HG02763 (cell line): ENCODE data around the gene FGGY.
A peak's percentile ranks its signal among the peaks of the same experiment; 100 is the strongest.
"Not testable (repeated sequence)": the region's sequence is repeated elsewhere in the genome, so short reads cannot be mapped to it uniquely, and the experiment has no call there.

Experiments
- ATAC-seq: cut with Tn5 transposase; IDR thresholded peaks from one replicate; pipeline ENCODE4 v1.9.1; 2021; ENCODE audit warnings: mild to moderate bottlenecking, moderate library complexity; ENCODE audit not compliant: unreplicated experiment

FGGY gene

DNA sequence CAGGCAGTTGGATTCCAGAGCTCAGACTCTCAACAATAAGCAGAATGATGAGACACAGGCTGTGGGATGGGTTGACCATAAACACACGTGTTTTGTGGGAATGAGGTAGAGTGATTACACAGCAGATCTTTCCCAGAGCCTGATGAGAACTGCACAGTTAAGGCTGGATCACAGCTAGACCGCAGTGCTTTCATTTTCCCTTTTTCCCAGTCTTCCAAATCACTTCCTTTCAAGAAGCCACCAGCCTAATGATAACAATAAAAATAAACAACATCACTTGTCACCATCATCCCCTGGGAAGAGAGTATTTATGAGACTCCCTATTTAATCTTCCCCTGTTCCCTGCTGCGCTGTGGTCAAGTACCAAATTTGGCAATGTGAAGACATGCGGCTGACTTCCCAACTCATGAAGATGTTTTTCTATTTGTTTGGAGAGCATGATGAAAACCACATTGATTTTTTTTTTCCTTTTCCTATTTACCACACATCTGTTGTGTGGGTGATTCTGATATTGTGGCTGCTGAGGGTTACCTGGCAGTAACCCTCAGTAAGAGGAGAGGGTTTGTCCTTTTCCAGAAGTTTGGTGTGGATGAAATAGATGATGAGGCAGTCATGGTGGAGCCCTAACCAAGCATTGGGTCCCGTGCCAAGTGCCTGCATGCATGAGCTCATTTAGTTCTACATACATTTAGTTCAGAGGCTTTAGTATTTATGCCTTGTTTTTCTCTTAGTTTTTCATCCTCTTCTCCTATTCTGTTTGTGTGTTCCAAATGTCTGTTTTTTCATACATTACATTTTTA, 268.9 kb downstream of the FGGY start:
- ATAC-seq: no peak

DNA sequence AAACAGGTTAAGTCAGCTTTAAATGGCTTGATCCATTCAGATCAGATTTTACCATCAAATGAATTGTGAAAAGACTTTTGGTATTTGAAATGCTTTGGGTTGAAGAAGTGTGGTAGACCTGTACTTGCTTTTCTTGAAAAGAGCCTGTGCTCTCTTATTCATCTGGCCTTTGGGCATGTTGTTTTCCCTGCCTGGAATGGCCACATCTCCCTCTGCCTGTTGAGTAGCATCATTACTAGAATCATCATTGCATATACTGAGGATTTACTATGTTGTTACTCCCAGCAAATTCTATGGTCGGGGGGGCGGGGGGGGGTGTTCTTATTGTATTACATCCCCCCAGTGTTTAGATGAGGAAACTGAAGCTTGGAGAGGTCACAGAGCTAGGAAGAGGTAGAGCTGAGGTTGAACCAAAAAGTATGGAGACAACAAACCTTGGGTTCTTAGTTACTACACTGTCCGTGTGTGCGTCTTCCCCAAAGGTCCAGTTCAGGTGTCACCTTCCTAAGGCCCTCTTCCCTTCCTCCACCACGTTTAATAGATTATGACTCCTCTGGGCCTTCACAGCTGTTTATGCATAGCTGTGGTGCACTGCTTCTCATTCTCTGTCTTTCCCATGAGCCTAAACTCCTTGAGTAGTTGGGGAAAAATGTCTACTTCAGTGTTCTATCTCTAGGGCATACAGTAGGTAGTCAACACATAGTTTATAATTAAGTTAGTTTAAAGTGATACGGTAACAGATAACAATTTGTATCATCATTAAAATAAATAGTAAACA, 271.5 kb downstream of the FGGY start:
- no peak for ATAC-seq

DNA sequence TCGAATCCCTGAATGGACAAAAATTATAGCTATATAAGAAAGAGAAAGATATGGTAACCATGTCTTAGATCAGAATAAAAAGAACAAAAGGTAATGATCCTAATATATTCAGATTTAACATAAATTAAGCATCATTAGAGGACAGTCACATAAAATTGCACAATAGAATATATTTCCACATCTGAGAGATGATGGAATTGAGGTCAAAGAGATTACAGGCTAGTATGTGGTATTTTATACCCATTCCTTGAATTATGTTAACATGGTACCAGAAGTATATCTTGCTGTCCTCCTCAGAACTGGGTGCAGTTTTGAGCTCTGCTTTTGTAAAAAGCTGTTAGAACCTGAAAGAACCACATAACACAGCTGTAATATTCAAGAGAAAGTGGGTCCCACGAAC, 272.3 kb downstream of the FGGY start:
- ATAC-seq: no peak

- peak; percentile 74 for ATAC-seq
Observed at GRCh38 chr1:59570524-59570923, 273.6 kb downstream of the FGGY start.

DNA sequence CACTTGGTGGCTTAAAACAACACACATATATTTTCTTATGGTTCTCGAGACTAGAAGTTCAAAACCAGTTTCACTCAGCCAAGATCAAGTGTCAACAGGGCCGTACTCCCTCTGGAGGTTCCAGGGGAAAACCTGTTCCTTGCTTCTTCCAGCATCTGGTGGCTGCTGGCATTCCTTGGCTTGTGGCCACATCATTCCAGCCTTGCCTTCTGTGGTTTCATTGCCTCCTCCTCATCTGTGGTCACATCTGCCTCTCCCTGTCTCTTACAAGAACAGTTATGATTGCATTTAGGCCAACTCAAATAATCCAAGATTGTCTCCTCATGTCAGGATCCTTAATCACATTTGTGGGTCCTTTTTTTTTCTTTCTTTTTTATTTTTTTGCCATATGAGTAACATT, 277.2 kb downstream of the FGGY start:
- no peak for ATAC-seq

DNA sequence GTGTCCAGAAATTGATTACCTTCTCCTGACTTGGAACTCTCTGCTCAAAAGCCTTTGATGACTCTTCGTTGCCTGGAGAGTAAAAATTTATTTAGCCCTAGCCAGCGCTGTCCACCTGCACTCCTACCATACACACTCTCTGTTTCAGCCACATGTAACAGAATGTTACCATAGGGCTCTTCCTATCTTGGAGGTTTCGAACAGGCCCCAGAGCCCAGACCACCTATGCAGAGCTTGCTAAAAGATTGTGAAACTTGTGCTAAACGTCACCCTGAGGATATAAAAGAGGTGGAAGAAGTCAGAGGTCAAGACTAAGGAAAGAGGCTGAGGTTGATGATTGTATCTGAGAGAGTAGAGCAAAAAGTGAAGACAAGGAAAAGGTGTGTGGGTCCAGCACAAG, 280.9 kb downstream of the FGGY start:
- ATAC-seq: no peak

GRCh38 chr1:59579222-59579621, 282.3 kb downstream of the FGGY start:
- no peak for ATAC-seq

DNA sequence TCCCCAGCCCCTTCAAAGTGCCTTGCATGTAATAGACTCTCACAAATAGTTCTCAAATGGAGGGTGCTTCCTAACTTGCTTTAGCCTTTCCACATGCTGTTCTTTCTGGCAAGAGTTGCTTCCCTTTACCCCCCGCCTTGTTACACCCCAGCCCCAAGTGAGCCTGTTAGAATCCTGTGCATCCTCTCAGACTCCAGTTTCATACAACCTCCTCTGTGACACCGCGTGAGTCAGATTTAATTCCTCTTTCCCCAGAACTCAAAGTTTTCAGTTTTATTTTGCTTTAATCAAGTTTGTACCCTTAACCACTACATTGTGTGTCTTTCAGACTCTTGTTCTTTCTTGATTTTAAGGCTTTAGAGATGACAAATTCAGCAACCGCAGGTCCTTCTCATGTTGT, 283.4 kb downstream of the FGGY start:
- no peak for ATAC-seq

GRCh38 chr1:59592410-59592809, 295.5 kb downstream of the FGGY start:
- not testable (repeated sequence) for ATAC-seq

- no peak for ATAC-seq
Observed at GRCh38 chr1:59592924-59593323, 296.0 kb downstream of the FGGY start.

DNA sequence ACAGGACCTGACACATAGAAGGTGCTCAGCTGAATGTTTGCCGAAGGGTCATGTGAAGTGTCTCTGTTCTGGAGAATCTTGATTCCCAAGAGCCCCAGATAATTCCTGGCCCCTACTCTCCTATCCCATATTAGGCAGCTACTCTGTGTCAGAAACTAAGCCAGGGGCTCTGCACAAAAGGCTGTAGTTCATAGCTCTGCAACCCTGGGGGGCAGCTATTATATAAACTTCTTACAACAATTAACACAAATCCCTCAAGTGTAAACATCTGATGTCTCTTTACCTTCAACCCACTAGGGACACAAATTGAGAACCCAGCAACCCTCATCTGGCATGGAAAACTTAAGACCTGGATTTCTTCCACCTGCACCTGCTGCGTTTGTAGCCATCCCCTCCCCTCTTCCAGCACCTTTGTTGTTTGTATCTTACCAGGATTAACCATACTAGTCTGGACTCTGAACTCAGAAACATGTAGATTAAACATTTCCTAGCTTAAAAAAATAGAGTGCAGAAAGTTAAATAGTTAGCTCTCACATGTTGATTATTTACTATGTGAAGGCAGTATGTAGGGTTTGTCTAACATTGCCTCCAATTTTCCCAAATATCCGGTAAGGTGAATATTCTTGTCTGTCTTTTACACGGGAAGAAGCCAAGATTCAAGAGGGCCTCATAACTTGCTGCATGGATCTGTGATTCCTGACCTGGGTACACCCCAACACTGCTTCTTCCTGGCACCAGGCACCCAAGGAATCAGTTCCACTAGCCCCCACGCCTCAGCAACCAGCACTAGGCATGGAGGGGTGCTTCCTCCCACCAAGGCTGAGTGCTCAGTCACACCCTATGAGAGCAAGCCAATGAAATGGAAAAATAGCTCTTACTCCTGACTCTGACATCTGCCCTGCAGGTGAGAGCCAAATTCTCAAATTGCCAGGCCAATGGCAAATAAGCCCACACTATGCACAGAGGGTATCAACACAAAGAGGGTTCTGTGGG, 297.2 kb downstream of the FGGY start:
- no peak for ATAC-seq

- no peak for ATAC-seq
Observed at GRCh38 chr1:59595774-59596173, 298.9 kb downstream of the FGGY start.

GRCh38 chr1:59596432-59596831, 299.5 kb downstream of the FGGY start:
- no peak for ATAC-seq

DNA sequence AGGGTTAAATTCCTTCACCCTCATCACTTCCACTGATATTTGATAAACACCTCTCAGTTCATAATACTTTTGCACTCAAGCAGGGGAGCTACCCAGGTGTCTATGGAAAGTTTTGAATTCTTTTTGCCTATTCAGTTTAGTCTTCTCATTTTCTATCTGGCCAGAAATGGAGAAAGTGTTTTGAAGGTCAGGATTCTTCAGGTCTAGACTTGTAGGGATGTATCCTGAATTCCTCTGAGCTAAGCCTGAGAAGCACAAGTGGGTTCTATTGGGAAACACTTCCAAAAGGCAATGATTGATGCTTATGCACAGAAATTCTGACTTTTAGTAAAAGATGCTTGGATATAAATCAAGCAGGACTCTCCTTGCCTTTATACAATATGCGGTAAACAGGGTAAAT, 300.1 kb downstream of the FGGY start:
- ATAC-seq: no peak

GRCh38 chr1:59597420-59598119, 300.7 kb downstream of the FGGY start:
- ATAC-seq: no peak

DNA sequence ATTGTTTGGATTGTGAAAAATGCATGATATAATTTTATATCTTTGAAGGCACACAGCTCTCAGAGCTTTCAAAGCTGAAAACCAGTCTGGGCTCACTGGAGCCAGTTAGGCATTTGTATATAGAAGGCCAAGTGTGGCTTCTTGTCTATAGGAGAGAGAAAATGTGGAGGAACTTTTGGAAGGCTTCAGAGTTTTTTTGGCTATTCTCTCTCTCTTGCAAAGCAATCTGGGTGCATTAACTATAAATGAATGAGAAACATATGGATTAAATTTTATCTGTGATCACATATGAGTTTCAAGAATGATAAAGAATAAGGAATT, 301.2 kb downstream of the FGGY start:
- ATAC-seq: no peak

GRCh38 chr1:59601041-59601441, 304.1 kb downstream of the FGGY start:
- ATAC-seq: no peak

GRCh38 chr1:59601811-59602210, 304.9 kb downstream of the FGGY start:
- no peak for ATAC-seq

- ATAC-seq: no peak
Observed at GRCh38 chr1:59604191-59604590, 307.3 kb downstream of the FGGY start.

DNA sequence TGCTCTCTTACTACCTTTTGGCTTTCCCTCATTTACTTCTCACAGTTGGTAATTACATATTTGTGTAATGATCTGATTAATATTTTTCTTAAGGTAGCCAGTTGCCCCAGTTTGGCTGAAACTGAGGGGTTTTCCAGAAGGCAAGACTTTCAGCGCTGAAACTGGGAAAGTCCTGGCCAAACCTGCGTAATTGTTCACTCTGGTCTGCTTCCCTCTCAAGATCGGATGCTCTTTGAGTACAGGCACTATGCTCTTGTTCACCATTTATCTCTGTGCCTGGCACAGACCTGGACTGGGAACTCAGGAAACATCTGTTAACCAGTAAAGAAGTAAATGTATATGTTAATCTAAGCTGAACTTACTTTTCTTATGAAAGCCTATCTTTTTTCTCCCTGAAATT, 308.3 kb downstream of the FGGY start:
- ATAC-seq: no peak

DNA sequence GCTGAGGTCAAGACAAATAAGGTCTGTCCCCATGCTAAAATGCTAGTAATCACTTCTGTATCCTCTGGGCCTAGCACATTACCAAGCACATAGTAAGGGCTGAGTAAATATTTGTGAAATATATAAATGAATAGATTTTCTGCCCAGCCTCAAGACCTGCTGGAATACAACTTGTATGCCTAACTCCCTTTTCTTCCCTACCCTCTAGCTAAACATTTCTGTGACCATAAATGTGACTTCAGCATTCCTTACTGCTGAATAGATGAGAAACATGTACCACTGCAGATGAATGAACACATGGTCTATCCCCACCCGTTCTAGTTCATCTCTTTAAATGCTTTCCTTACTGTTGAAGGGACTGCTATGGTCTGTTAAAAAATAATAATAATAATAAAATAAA, 308.9 kb downstream of the FGGY start:
- ATAC-seq: no peak
